H9 (cell line): Measurements from ENCODE around the gene ZBTB47. TPM values are rescaled to one million over a fixed set of nuclear protein-coding genes. Genes with fewer than 3 reads are reported as not detected.

Experiments
- DNase-seq: peaks from one replicate; pipeline ENCODE4 v3.0.0-alpha.2; 2017
- H2AFZ ChIP-seq: one replicate; pipeline ENCODE4 v1.6.1; 2013; ENCODE audit warnings: mild to moderate bottlenecking, low read length, control low read depth, moderate library complexity
- H2AK5ac ChIP-seq: 2 replicates; pipeline ENCODE4 v1.6.1; 2013; ENCODE audit warnings: low read length, control low read depth, mixed read lengths; ENCODE audit not compliant: insufficient read length
- H2BK120ac ChIP-seq: one replicate; pipeline ENCODE4 v1.6.1; 2013; ENCODE audit warnings: low read depth, mild to moderate bottlenecking, low read length, control low read depth, inconsistent platforms; ENCODE audit not compliant: poor library complexity, severe bottlenecking
- H2BK12ac ChIP-seq: 2 replicates; pipeline ENCODE4 v1.6.1; 2013; ENCODE audit warnings: low read length, control low read depth, mixed read lengths, low read depth; ENCODE audit not compliant: insufficient read length
- H2BK15ac ChIP-seq: 2 replicates; pipeline ENCODE4 v1.6.1; 2013; ENCODE audit warnings: low read depth, low read length, control low read depth
- H2BK20ac ChIP-seq: one replicate; pipeline ENCODE4 v1.6.1; 2013; ENCODE audit warnings: low read depth, mild to moderate bottlenecking, low read length, control low read depth, inconsistent platforms; ENCODE audit not compliant: poor library complexity, severe bottlenecking
- H2BK5ac ChIP-seq: 2 replicates; pipeline ENCODE4 v1.6.1; 2013; ENCODE audit warnings: low read length, control low read depth, mixed read lengths; ENCODE audit not compliant: insufficient read length
- H3K14ac ChIP-seq: 2 replicates; pipeline ENCODE4 v1.6.1; 2013; ENCODE audit warnings: low read length, control low read depth; ENCODE audit not compliant: insufficient read depth
- H3K18ac ChIP-seq: 2 replicates; pipeline ENCODE4 v1.6.1; 2013; ENCODE audit warnings: low read depth, mild to moderate bottlenecking, mixed read lengths, low read length, control low read depth; ENCODE audit not compliant: insufficient read length
- H3K23ac ChIP-seq: 2 replicates; pipeline ENCODE4 v1.6.1; 2013; ENCODE audit warnings: low read length, control low read depth, mixed read lengths, low read depth; ENCODE audit not compliant: insufficient read length
- H3K23me2 ChIP-seq: 2 replicates; pipeline ENCODE4 v1.6.1; 2013; ENCODE audit warnings: low read depth, mild to moderate bottlenecking, mixed read lengths, low read length, control low read depth; ENCODE audit not compliant: insufficient read length, poor library complexity, severe bottlenecking
- H3K27ac ChIP-seq: 2 replicates; pipeline ENCODE4 v1.5.1; 2013; ENCODE audit warnings: low read length, control low read depth, mixed read lengths, low read depth; ENCODE audit not compliant: insufficient read length
- H3K27me3 ChIP-seq: 2 replicates; pipeline ENCODE4 v1.6.1; 2013; ENCODE audit warnings: low read length, control low read depth, inconsistent platforms; ENCODE audit not compliant: insufficient read depth
- H3K4ac ChIP-seq: 2 replicates; pipeline ENCODE4 v1.6.1; 2013; ENCODE audit warnings: low read depth, mild to moderate bottlenecking, control low read depth, inconsistent platforms, low read length, moderate library complexity
- H3K4me1 ChIP-seq: 2 replicates; pipeline ENCODE4 v1.6.1; 2013; ENCODE audit warnings: low read length, control low read depth, inconsistent platforms; ENCODE audit not compliant: insufficient read depth
- H3K4me2 ChIP-seq: 2 replicates; pipeline ENCODE4 v1.6.1; 2013; ENCODE audit warnings: low read length, control low read depth, mixed read lengths; ENCODE audit not compliant: insufficient read length, insufficient read depth
- H3K56ac ChIP-seq: 2 replicates; pipeline ENCODE4 v1.6.1; 2013; ENCODE audit warnings: low read depth, mild to moderate bottlenecking, mixed read lengths, low read length, control low read depth; ENCODE audit not compliant: insufficient read length
- H3K79me1 ChIP-seq: 2 replicates; pipeline ENCODE4 v1.6.1; 2013; ENCODE audit warnings: low read depth, mild to moderate bottlenecking, moderate library complexity, low read length, control low read depth, inconsistent platforms; ENCODE audit not compliant: insufficient read depth, poor library complexity, severe bottlenecking
- H3K79me2 ChIP-seq: 2 replicates; pipeline ENCODE4 v1.6.1; 2013; ENCODE audit warnings: low read length, control low read depth, inconsistent platforms; ENCODE audit not compliant: insufficient read depth
- H3K9ac ChIP-seq: 2 replicates; pipeline ENCODE4 v1.6.1; 2013; ENCODE audit warnings: low read length, control low read depth, mixed read lengths; ENCODE audit not compliant: insufficient read length; ENCODE audit errors: extremely low read depth
- H3K9me3 ChIP-seq: one replicate; pipeline ENCODE4 v1.6.1; 2013; ENCODE audit warnings: low read depth, low read length, inconsistent platforms; ENCODE audit not compliant: control insufficient read depth
- H3T11ph ChIP-seq: one replicate; pipeline ENCODE4 v1.6.1; 2013; ENCODE audit warnings: mild to moderate bottlenecking, low read length, control low read depth, inconsistent platforms
- H4K20me1 ChIP-seq: one replicate; pipeline ENCODE4 v1.6.1; 2013; ENCODE audit not compliant: control insufficient read depth, insufficient read length, insufficient read depth
- H4K5ac ChIP-seq: 2 replicates; pipeline ENCODE4 v1.6.1; 2013; ENCODE audit warnings: low read depth, mild to moderate bottlenecking, mixed read lengths, low read length, control low read depth; ENCODE audit not compliant: insufficient read length
- H4K8ac ChIP-seq: replicated peaks from 2 replicates; pipeline ENCODE4 v1.6.1; 2013; ENCODE audit warnings: low read length, control low read depth, mixed read lengths, low read depth; ENCODE audit not compliant: insufficient read length
- H4K91ac ChIP-seq: 2 replicates; pipeline ENCODE4 v1.6.1; 2013; ENCODE audit warnings: low read depth, mild to moderate bottlenecking, moderate library complexity, mixed read lengths, low read length, control low read depth; ENCODE audit not compliant: insufficient read length
- H3K27ac Mint-ChIP-seq, 3 experiments: 2 replicates in 2 of 3; 3 replicates in 1 of 3; pipeline ENCODE4 v1.8.0; 2020 to 2021; ENCODE audit warnings: mixed read lengths in 3 of 3, mild to moderate bottlenecking in 1 of 3, moderate library complexity in 1 of 3
- H3K27me3 Mint-ChIP-seq: 2 replicates; pipeline ENCODE4 v1.8.0; 2021; ENCODE audit warnings: low read depth, mild to moderate bottlenecking, moderate library complexity, mixed read lengths
- H3K36me3 Mint-ChIP-seq, 3 experiments: 2 replicates in 2 of 3; 3 replicates in 1 of 3; pipeline ENCODE4 v1.8.0; 2020 to 2021; ENCODE audit warnings: low read depth in 3 of 3, mixed read lengths in 3 of 3; ENCODE audit not compliant: insufficient read depth in 1 of 3
- H3K4me1 Mint-ChIP-seq, 2 experiments: 2 replicates each; pipeline ENCODE4 v1.8.0; 2020; ENCODE audit warnings: mixed read lengths in 2 of 2
- H3K4me3 Mint-ChIP-seq, 2 experiments: 2 replicates in 1 of 2; 3 replicates in 1 of 2; pipeline ENCODE4 v1.8.0; 2020 to 2021; ENCODE audit warnings: mild to moderate bottlenecking in 2 of 2, mixed read lengths in 2 of 2, moderate library complexity in 1 of 2
- H3K9me3 Mint-ChIP-seq, 2 experiments: 2 replicates in 1 of 2; 3 replicates in 1 of 2; pipeline ENCODE4 v1.8.0; 2020; ENCODE audit warnings: mild to moderate bottlenecking in 2 of 2, mixed read lengths in 2 of 2, moderate library complexity in 1 of 2
- WGBS: extraction: QIAGEN DNeasy Blood & Tissue Kit; methylation state at CpG from one replicate; pipeline ENCODE4 v1.1.7; 2013; ENCODE audit warnings: missing lambda C conversion rate, low lambda C conversion rate, mixed read lengths; ENCODE audit not compliant: insufficient read length; ENCODE audit errors: extremely low coverage; 5-methylcytosine and 5-hydroxymethylcytosine counted together
- total RNA-seq: library from RNA; stranded (reverse); gene quantifications from 2 replicates; pipeline ENCODE4 v1.2.1, GENCODE V29; 2021
- TF ChIP-seq, protein P1 (sequence below): fragments of 200-600 bp; sonication (generic); conservative IDR thresholded peaks from 3 replicates; pipeline ENCODE4 v1.8.0; 2021; ENCODE audit warnings: antibody characterized with exemption, mild to moderate bottlenecking

ZBTB47 gene
- total RNA-seq, 1 experiment from 2014 or later = 3.6 TPM

DNA sequence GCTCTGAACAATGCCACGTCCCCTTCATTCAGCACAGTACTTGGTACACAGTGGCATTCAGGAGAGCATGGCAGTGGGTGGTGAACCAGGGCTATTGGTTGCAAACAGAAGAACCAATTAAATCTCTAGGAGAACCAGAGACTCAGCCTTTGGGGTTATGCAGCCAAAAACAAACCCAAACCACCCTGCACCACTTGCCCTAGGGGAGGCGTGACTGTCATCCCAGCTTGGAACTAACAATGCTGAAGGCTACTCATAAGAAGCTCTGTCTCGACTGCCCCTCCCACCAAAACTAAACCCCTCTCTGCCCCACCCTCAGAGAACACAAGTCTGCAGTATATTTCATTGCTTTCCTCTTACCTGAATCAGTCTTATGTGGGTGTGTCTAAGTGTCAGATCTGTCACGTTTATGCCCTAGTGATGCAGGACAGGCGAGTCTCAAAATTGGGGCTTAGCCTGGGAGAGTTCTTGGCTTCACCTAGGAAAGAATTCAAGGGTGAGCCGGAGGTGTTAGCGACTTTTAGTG, 16.6 kb downstream of the ZBTB47 start:
- no peak overlapping the region for H2BK12ac ChIP-seq
- H3K23ac ChIP-seq = no peak overlapping the region
- H3K4me1 ChIP-seq = no peaks in the 10 kb centered on the region
- H3K79me2 ChIP-seq = no peaks in the 10 kb centered on the region
- no peaks in the 10 kb centered on the region for H3K79me1 ChIP-seq
- TF ChIP-seq, protein P1, sequence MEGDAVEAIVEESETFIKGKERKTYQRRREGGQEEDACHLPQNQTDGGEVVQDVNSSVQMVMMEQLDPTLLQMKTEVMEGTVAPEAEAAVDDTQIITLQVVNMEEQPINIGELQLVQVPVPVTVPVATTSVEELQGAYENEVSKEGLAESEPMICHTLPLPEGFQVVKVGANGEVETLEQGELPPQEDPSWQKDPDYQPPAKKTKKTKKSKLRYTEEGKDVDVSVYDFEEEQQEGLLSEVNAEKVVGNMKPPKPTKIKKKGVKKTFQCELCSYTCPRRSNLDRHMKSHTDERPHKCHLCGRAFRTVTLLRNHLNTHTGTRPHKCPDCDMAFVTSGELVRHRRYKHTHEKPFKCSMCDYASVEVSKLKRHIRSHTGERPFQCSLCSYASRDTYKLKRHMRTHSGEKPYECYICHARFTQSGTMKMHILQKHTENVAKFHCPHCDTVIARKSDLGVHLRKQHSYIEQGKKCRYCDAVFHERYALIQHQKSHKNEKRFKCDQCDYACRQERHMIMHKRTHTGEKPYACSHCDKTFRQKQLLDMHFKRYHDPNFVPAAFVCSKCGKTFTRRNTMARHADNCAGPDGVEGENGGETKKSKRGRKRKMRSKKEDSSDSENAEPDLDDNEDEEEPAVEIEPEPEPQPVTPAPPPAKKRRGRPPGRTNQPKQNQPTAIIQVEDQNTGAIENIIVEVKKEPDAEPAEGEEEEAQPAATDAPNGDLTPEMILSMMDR = no peak
- no peak overlapping the region for H3K56ac ChIP-seq
- no peaks in the 10 kb centered on the region for H3K9me3 ChIP-seq
- no CpG with 5 or more reads among the region's 7 CpGs for WGBS
- no peak overlapping the region for H4K8ac ChIP-seq
- peaks cover 8 to 9% of the 10 kb centered on the region in 2 experiments for H3K4me1 Mint-ChIP-seq
- no peak overlapping the region for H2BK120ac ChIP-seq
- H3K9me3 Mint-ChIP-seq = peaks cover 2 to 4% of the 10 kb centered on the region in 2 experiments; a peak in 2 of 5 replicates
- no peak overlapping the region for H3K4me2 ChIP-seq
- no peak overlapping the region for H3T11ph ChIP-seq
- no peak overlapping the region for H3K27ac Mint-ChIP-seq
- H2BK15ac ChIP-seq = no peak overlapping the region
- no peak overlapping the region for H4K91ac ChIP-seq
- no peak overlapping the region for H2AK5ac ChIP-seq
- H3K27me3 Mint-ChIP-seq = peaks cover 13% of the 10 kb centered on the region
- H3K4ac ChIP-seq = no peak overlapping the region
- H3K4me3 Mint-ChIP-seq = no peak overlapping the region
- no peak overlapping the region for H4K5ac ChIP-seq
- H3K27ac ChIP-seq = no peak overlapping the region
- no peak overlapping the region for H2BK5ac ChIP-seq
- H2BK20ac ChIP-seq = no peak overlapping the region
- no peaks in the 10 kb centered on the region for H4K20me1 ChIP-seq
- no peak overlapping the region for H3K9ac ChIP-seq
- DNase-seq = no peak
- no peaks in the 10 kb centered on the region; a peak in 2 of 7 replicates for H3K36me3 Mint-ChIP-seq
- H3K18ac ChIP-seq = no peak overlapping the region
- no peak overlapping the region for H3K14ac ChIP-seq
- no peaks in the 10 kb centered on the region for H3K27me3 ChIP-seq
- no peak overlapping the region for H2AFZ ChIP-seq
- no peaks in the 10 kb centered on the region for H3K23me2 ChIP-seq
